GM10248 (cell line): ENCODE measurements around the gene OR2T33.

Experiments
- CTCF ChIA-PET: fragments of 300-600 bp; sonication (Branson Sonifier 250); formaldehyde crosslinking; extraction: SDS; loops from one replicate; lab custom pipeline; 2021; ENCODE audit warnings: antibody characterized with exemption; lab: Yijun Ruan, JAX
- POLR2A ChIA-PET: fragments of 350-650 bp; sonication (Branson Sonifier 250); formaldehyde crosslinking; extraction: SDS; loops from one replicate; lab custom pipeline; 2020; ENCODE audit warnings: antibody characterized with exemption; lab: Yijun Ruan, JAX
- DNase-seq: peaks from one replicate; pipeline ENCODE4 v3.0.0; 2012; ENCODE audit errors: extremely low spot score
- CTCF ChIP-seq: IDR thresholded peaks from 2 replicates; pipeline ENCODE4 v1.5.1; 2012; ENCODE audit warnings: mild to moderate bottlenecking, low read depth; ENCODE audit errors: extremely low read depth, missing control alignments, control extremely low read depth

Gene OR2T33

GRCh38 chr1:248229360-248229908, 48.3 kb downstream of the OR2T33 start:
- DNase-seq = no peak
- ChIA-PET POLR2A (no interaction called here), CTCF (no interaction called here)
- no peak for TF ChIP-seq CTCF

- no peak for TF ChIP-seq CTCF
- DNase-seq = no peak
- CTCF ChIA-PET = no interaction called here
- POLR2A ChIA-PET = no interaction called here
Measured at GRCh38 chr1:248225537-248225936, 52.2 kb downstream of the OR2T33 start.
